ENCODE measurements around the gene PTTG1IP.

Gene PTTG1IP

GRCh38 chr21:44898011-44898488 lies 24.6 kb upstream of the PTTG1IP start:
- peaks cover 63 to 87% of the 10 kb centered on the region in 2 experiments for H3K27me3 ChIP-seq (ENCODE audit: control insufficient read depth in 1 of 2, insufficient read depth in 1 of 2, low read length in 2 of 2)
- no peak overlapping the region for H2AFZ ChIP-seq (ENCODE audit: low read depth, low read length)
- no peak overlapping the region for H3K18ac ChIP-seq (ENCODE audit: low read depth in 1 of 2, low read length in 2 of 2)
- peaks cover 7% of the 10 kb centered on the region for H3K4me1 ChIP-seq (ENCODE audit: control insufficient read depth, insufficient read depth, low read depth, low read length)
- H3K23ac ChIP-seq (ENCODE audit: low read length in 2 of 2), result no peak overlapping the region
- WGBS, result 85% methylated on average over 13 of the region's 13 CpGs
- no peak overlapping the region for H2BK12ac ChIP-seq (ENCODE audit: low read length in 2 of 2)
- H4K91ac ChIP-seq (ENCODE audit: low read length), result no peak overlapping the region
- H2BK5ac ChIP-seq (ENCODE audit: low read depth, low read length, poor library complexity, severe bottlenecking), result no peak overlapping the region
- no peaks in the 10 kb centered on the region for H3K9me3 ChIP-seq (ENCODE audit: control insufficient read depth, low read length)
- H3K9ac ChIP-seq (ENCODE audit: low read length), result no peak overlapping the region
- H3K4me3 ChIP-seq (ENCODE audit: insufficient read depth in 1 of 2, low read depth in 1 of 2, low read length in 2 of 2), result no peak overlapping the region
- H2AK5ac ChIP-seq (ENCODE audit: low read length, severe bottlenecking), result no peak overlapping the region
- no peak overlapping the region for H2BK120ac ChIP-seq (ENCODE audit: low read depth, low read length)
- no peak overlapping the region for H4K8ac ChIP-seq (ENCODE audit: low read length)
- H2BK15ac ChIP-seq (ENCODE audit: low read depth, poor library complexity, severe bottlenecking), result no peak overlapping the region
- no peak overlapping the region for H3K4ac ChIP-seq (ENCODE audit: low read depth in 1 of 2, low read length in 2 of 2)
- no peak overlapping the region for H3K27ac ChIP-seq (ENCODE audit: low read length, poor library complexity, severe bottlenecking)
- no peak overlapping the region for H3K14ac ChIP-seq (ENCODE audit: low read length in 2 of 2)
- no peak for DNase-seq
- H3K79me1 ChIP-seq (replicated peaks; ENCODE audit: low read length, poor library complexity, severe bottlenecking), result no peaks in the 10 kb centered on the region
- no peaks in the 10 kb centered on the region for H3K36me3 ChIP-seq (ENCODE audit: control insufficient read depth in 1 of 2, insufficient read depth in 2 of 2, low read depth in 1 of 2, low read length in 2 of 2)
- H3K4me2 ChIP-seq (ENCODE audit: low read length, poor library complexity, severe bottlenecking), result no peak overlapping the region

GRCh38 chr21:44897326-44898010 lies 24.0 kb upstream of the PTTG1IP start:
- Histone ChIP-seq H2AFZ (ENCODE audit: low read depth, low read length) (no peak overlapping the region), H3K4ac (ENCODE audit: low read depth in 1 of 2, low read length in 2 of 2) (no peak overlapping the region), H3K27ac (ENCODE audit: low read length, poor library complexity, severe bottlenecking) (no peak overlapping the region), H2BK12ac (ENCODE audit: low read length in 2 of 2) (no peak overlapping the region), H4K8ac (ENCODE audit: low read length) (no peak overlapping the region), H3K18ac (ENCODE audit: low read depth in 1 of 2, low read length in 2 of 2) (no peak overlapping the region), H3K4me3 (ENCODE audit: insufficient read depth in 1 of 2, low read depth in 1 of 2, low read length in 2 of 2) (no peak overlapping the region), H2BK15ac (ENCODE audit: low read depth, poor library complexity, severe bottlenecking) (no peak overlapping the region), H3K36me3 (ENCODE audit: control insufficient read depth in 1 of 2, insufficient read depth in 2 of 2, low read depth in 1 of 2, low read length in 2 of 2) (no peaks in the 10 kb centered on the region), H3K4me2 (ENCODE audit: low read length, poor library complexity, severe bottlenecking) (no peak overlapping the region), H3K4me1 (ENCODE audit: control insufficient read depth, insufficient read depth, low read depth, low read length) (peaks cover 7% of the 10 kb centered on the region), H3K79me1 (replicated peaks; ENCODE audit: low read length, poor library complexity, severe bottlenecking) (no peaks in the 10 kb centered on the region), H2BK120ac (ENCODE audit: low read depth, low read length) (no peak overlapping the region), H4K91ac (ENCODE audit: low read length) (no peak overlapping the region), H2AK5ac (ENCODE audit: low read length, severe bottlenecking) (no peak overlapping the region), H3K23ac (ENCODE audit: low read length in 2 of 2) (no peak overlapping the region), H3K9me3 (ENCODE audit: control insufficient read depth, low read length) (no peaks in the 10 kb centered on the region), H2BK5ac (ENCODE audit: low read depth, low read length, poor library complexity, severe bottlenecking) (no peak overlapping the region), H3K9ac (ENCODE audit: low read length) (no peak overlapping the region), H3K14ac (ENCODE audit: low read length in 2 of 2) (no peak overlapping the region), H3K27me3 (ENCODE audit: control insufficient read depth in 1 of 2, insufficient read depth in 1 of 2, low read length in 2 of 2) (peaks cover 65 to 90% of the 10 kb centered on the region in 2 experiments)
- no peak for DNase-seq
- WGBS, result 89% methylated on average over 21 of the region's 21 CpGs

GRCh38 chr21:44896561-44897286 lies 23.2 kb upstream of the PTTG1IP start:
- Histone ChIP-seq H3K79me1 (replicated peaks; ENCODE audit: low read length, poor library complexity, severe bottlenecking) (no peaks in the 10 kb centered on the region), H2BK15ac (ENCODE audit: low read depth, poor library complexity, severe bottlenecking) (no peak overlapping the region), H3K4me3 (ENCODE audit: insufficient read depth in 1 of 2, low read depth in 1 of 2, low read length in 2 of 2) (no peak overlapping the region), H3K14ac (ENCODE audit: low read length in 2 of 2) (no peak overlapping the region), H3K4me1 (ENCODE audit: control insufficient read depth, insufficient read depth, low read depth, low read length) (peaks cover 7% of the 10 kb centered on the region), H3K27ac (ENCODE audit: low read length, poor library complexity, severe bottlenecking) (no peak overlapping the region), H2AK5ac (ENCODE audit: low read length, severe bottlenecking) (no peak overlapping the region), H3K36me3 (ENCODE audit: control insufficient read depth in 1 of 2, insufficient read depth in 2 of 2, low read depth in 1 of 2, low read length in 2 of 2) (no peaks in the 10 kb centered on the region), H3K4me2 (ENCODE audit: low read length, poor library complexity, severe bottlenecking) (no peak overlapping the region), H2AFZ (ENCODE audit: low read depth, low read length) (no peak overlapping the region), H3K23ac (ENCODE audit: low read length in 2 of 2) (no peak overlapping the region), H3K9ac (ENCODE audit: low read length) (no peak overlapping the region), H2BK5ac (ENCODE audit: low read depth, low read length, poor library complexity, severe bottlenecking) (no peak overlapping the region), H3K4ac (ENCODE audit: low read depth in 1 of 2, low read length in 2 of 2) (no peak overlapping the region), H2BK12ac (ENCODE audit: low read length in 2 of 2) (no peak overlapping the region), H4K91ac (ENCODE audit: low read length) (no peak overlapping the region), H3K27me3 (ENCODE audit: control insufficient read depth in 1 of 2, insufficient read depth in 1 of 2, low read length in 2 of 2) (peaks cover 70 to 87% of the 10 kb centered on the region in 2 experiments), H3K18ac (ENCODE audit: low read depth in 1 of 2, low read length in 2 of 2) (no peak overlapping the region), H3K9me3 (ENCODE audit: control insufficient read depth, low read length) (no peaks in the 10 kb centered on the region), H4K8ac (ENCODE audit: low read length) (no peak overlapping the region), H2BK120ac (ENCODE audit: low read depth, low read length) (no peak overlapping the region)
- WGBS, result 87% methylated on average over 25 of the region's 25 CpGs
- DNase-seq, result no peak

- 92% methylated on average over 11 of the region's 11 CpGs for WGBS
- H3K4ac ChIP-seq (ENCODE audit: low read depth in 1 of 2, low read length in 2 of 2), result no peak overlapping the region
Measured at GRCh38 chr21:44895859-44896258, 22.4 kb upstream of the PTTG1IP start.

More at GRCh38 chr21:44895859-44896258, 22.4 kb upstream of the PTTG1IP start:
- H3K4me1 ChIP-seq (ENCODE audit: control insufficient read depth, insufficient read depth, low read depth, low read length), result peaks cover 7% of the 10 kb centered on the region
- H2BK5ac ChIP-seq (ENCODE audit: low read depth, low read length, poor library complexity, severe bottlenecking), result no peak overlapping the region
- no peak overlapping the region for H2BK15ac ChIP-seq (ENCODE audit: low read depth, poor library complexity, severe bottlenecking)
- no peaks in the 10 kb centered on the region for H3K36me3 ChIP-seq (ENCODE audit: control insufficient read depth in 1 of 2, insufficient read depth in 2 of 2, low read depth in 1 of 2, low read length in 2 of 2)
- H3K14ac ChIP-seq (ENCODE audit: low read length in 2 of 2), result peak overlapping the region in 1 of 2 experiments; percentile 45
- H3K27ac ChIP-seq (ENCODE audit: low read length, poor library complexity, severe bottlenecking), result no peak overlapping the region
- no peak for DNase-seq
- H2BK12ac ChIP-seq (ENCODE audit: low read length in 2 of 2), result no peak overlapping the region
- H3K9ac ChIP-seq (ENCODE audit: low read length), result no peak overlapping the region
- H3K18ac ChIP-seq (ENCODE audit: low read depth in 1 of 2, low read length in 2 of 2), result no peak overlapping the region
- H2BK120ac ChIP-seq (ENCODE audit: low read depth, low read length), result no peak overlapping the region
- H2AFZ ChIP-seq (ENCODE audit: low read depth, low read length), result no peak overlapping the region
- H3K27me3 ChIP-seq (ENCODE audit: control insufficient read depth in 1 of 2, insufficient read depth in 1 of 2, low read length in 2 of 2), result peaks cover 75 to 88% of the 10 kb centered on the region in 2 experiments
- no peak overlapping the region for H2AK5ac ChIP-seq (ENCODE audit: low read length, severe bottlenecking)
- H4K8ac ChIP-seq (ENCODE audit: low read length), result no peak overlapping the region
- no peak overlapping the region for H3K4me3 ChIP-seq (ENCODE audit: insufficient read depth in 1 of 2, low read depth in 1 of 2, low read length in 2 of 2)
- no peak overlapping the region for H3K23ac ChIP-seq (ENCODE audit: low read length in 2 of 2)
- H4K91ac ChIP-seq (ENCODE audit: low read length), result peak overlapping the region; percentile 9
- no peak overlapping the region for H3K4me2 ChIP-seq (ENCODE audit: low read length, poor library complexity, severe bottlenecking)
- H3K79me1 ChIP-seq (replicated peaks; ENCODE audit: low read length, poor library complexity, severe bottlenecking), result no peaks in the 10 kb centered on the region
- no peaks in the 10 kb centered on the region for H3K9me3 ChIP-seq (ENCODE audit: control insufficient read depth, low read length)
